ENCODE data around the gene CERK.

GRCh38 chr22:46687460-46687859 is 50.6 kb downstream of the CERK start:
- TF ChIP-seq, protein P1, sequence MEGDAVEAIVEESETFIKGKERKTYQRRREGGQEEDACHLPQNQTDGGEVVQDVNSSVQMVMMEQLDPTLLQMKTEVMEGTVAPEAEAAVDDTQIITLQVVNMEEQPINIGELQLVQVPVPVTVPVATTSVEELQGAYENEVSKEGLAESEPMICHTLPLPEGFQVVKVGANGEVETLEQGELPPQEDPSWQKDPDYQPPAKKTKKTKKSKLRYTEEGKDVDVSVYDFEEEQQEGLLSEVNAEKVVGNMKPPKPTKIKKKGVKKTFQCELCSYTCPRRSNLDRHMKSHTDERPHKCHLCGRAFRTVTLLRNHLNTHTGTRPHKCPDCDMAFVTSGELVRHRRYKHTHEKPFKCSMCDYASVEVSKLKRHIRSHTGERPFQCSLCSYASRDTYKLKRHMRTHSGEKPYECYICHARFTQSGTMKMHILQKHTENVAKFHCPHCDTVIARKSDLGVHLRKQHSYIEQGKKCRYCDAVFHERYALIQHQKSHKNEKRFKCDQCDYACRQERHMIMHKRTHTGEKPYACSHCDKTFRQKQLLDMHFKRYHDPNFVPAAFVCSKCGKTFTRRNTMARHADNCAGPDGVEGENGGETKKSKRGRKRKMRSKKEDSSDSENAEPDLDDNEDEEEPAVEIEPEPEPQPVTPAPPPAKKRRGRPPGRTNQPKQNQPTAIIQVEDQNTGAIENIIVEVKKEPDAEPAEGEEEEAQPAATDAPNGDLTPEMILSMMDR (IDR thresholded peaks at IDR 0.05), result no peak
- TF ChIP-seq POLR2A (IDR thresholded peaks at IDR 0.05), result no peak
- no peak for TF ChIP-seq POLR2AphosphoS5 (IDR thresholded peaks at IDR 0.05)
